Stimulated activated CD4-positive, alpha-beta T cell treated with anti-CD3 and anti-CD28 coated beads, Interleukin-12 subunit alpha, Interleukin-12 subunit beta, amount 100 ng/mL, for 4 hours (primary cell): ENCODE data around the gene PPP1R14C.

ENCODE experiments used
- DNase-seq: peaks from one replicate; pipeline ENCODE4 v3.0.0-alpha.2; 2020

PPP1R14C gene

GRCh38 chr6:150273457-150274309, 130.8 kb downstream of the PPP1R14C start:
- no peak for DNase-seq

DNA sequence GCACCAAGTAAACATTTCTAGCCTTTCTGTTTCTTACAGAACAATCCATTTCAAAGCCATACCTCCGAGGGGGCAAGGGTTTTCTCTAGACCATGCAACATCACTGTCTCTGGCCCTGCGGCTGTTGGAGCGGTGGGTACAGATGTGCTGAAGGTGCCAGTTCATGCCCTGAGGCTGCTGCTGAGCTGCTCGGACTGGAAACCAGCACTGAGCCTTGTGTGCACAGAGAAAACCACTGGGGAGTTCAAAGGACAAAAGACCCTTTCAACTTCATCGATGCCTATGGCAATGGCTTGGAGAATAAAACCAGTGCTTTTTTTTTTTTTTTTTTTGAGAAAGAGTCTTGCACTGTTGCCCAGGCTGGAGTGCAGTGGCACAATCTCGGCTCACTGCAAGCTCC, 132.6 kb downstream of the PPP1R14C start:
- no peak for DNase-seq

- no peak for DNase-seq
Measured at GRCh38 chr6:150276168-150276936, 133.5 kb downstream of the PPP1R14C start.

DNA sequence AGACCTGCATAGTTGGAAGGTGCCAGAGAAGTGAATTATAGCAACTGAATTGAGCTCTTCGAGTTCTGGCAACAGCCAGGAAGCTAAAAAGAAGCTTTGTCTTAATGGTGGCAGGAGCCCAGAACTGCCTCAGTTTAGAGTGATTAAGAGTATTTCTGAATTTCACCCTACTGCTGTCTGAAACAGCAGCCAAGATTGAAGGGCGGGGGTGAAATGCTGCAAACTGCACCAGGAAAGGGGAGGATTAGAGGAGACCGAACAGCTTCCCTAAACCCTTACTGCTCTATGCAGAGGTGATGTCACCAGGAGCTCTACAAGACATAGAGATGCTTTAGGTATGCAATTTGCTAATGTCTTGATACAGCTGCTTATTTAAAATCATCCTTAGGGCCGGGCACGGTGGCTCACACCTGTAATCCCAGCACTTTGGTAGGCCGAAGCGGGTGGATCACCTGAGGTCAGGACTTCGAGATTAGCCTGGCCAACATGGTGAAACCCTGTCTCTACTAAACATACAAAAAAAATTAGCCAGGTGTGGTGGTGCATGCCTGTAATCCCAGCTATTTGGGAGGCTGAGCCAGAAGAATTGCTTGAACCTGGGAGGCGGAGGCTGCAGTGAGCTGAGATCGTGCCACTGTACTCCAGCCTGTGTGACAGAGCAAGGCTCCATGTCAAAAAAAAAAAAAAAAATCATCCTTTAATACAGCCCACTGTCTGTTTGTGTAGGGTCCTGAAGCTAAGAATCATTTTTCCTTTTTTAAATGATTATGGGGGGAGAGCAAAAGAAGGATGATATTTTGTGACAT, 134.3 kb downstream of the PPP1R14C start:
- DNase-seq = no peak

DNA sequence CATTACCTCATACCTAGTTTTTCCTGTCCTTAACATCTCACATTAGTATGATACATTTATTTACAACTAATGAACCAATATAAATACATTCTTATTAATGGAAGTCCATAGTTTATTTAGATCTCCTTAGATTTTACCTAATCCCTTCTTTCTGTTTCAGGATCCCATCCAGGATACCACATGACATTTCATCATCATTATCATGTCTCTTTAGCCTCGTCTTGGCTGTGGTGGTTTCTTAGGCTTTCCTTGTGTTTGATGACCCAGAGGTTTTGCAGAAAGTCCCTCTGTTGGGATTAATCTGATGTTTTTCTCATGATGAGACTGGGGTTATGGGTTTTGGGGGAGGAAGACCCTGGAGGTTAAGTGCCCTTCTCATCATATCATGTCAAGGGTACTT, 136.7 kb downstream of the PPP1R14C start:
- DNase-seq = no peak

DNA sequence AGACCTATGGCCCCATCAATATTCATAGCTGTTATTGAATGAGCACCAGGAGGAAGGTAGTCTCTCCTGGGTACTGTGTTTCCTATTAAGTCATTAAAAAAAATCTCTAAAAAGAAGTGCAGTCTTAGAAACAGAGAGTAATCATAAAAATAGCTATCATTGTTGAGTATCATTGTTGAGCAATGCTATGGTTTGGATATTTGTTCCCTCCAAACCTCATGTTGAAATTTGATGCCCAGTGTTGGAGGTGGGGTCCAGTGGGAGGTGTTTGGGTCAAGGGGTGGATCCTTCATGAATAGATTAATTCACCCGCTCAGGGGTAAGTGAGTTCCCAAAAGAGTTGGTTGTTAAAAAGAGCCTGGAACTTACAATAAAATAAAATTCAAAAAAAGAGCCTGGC, 137.9 kb downstream of the PPP1R14C start:
- DNase-seq = no peak

GRCh38 chr6:150281767-150282166, 138.9 kb downstream of the PPP1R14C start:
- no peak for DNase-seq

DNA sequence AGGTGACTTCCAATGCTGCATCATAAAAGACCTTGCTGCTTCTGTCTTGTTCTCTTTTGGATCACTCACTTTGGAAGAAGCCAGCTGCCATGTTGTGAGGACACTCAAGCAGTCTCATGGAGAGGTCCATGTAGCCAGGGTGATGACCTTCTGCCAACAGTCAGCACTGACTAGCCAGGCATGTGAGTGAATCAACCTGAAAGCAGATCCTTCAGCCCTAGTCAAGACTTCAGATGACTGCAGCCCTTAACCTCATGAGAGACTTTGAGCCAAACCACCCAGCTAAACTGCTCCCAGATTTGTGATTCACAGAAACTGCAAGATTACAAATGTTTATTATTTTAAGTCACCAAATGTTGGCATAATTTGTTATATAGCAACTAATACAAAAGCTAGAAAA, 140.0 kb downstream of the PPP1R14C start:
- no peak for DNase-seq

GRCh38 chr6:150286460-150286859, 143.6 kb downstream of the PPP1R14C start:
- no peak for DNase-seq

- DNase-seq = no peak
Measured at GRCh38 chr6:150286912-150287311, 144.1 kb downstream of the PPP1R14C start.

- DNase-seq = no peak
Measured at GRCh38 chr6:150288456-150288855, 145.6 kb downstream of the PPP1R14C start.

DNA sequence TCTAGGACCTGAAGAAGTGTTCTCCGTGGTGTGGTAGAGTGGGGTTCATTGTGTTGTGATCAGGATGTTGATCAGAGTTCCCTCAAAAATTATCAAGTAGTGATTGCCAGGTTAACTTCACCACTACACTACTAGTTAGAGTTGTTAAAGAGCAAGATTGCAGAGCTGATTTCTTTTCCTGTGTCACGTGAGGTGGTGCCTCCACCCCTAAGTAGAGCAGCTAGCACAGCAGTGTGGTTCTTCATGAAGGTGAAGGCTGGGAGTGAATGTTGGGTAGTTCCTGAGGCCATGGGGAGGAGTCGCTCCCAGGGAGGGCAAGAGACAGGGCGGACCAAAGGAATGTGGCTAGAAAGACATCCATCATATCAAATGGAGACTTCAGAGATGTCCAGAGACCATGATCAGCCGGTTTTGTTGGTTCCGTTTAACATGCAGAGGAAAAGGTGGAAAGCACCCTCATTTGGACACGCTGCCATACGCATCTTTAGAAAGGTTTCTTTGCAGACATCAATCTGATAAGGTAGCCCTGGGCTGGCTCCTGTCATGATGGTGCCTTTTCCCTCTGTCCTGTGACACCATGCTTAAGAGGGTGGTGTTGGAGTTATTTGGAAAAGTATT, 146.7 kb downstream of the PPP1R14C start:
- no peak for DNase-seq

- no peak for DNase-seq
Measured at GRCh38 chr6:150290429-150290828, 147.6 kb downstream of the PPP1R14C start.

GRCh38 chr6:150291968-150292710, 149.3 kb downstream of the PPP1R14C start:
- DNase-seq = no peak

- no peak for DNase-seq
Measured at GRCh38 chr6:150293019-150293418, 150.2 kb downstream of the PPP1R14C start.

- DNase-seq = no peak
Measured at GRCh38 chr6:150293423-150294173, 150.8 kb downstream of the PPP1R14C start.

DNA sequence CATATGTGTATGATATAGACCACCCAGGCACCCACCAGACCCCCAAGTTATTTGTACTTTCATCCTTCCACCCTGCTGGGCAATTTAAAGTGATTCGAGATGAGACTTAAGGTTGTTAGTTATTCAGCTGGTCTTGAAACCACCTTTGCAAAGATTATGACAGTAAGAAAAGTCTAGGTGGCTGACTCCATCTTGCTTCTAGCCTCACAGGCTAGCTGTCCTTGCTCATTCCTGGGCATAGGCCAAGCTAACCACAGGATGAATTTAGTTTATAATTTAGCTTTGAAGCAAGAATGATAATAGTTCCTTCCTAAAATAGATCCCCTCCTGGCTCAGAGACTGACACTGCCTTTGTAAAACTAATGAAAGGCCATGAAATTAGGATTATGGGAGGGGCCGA, 154.0 kb downstream of the PPP1R14C start:
- DNase-seq = no peak

DNA sequence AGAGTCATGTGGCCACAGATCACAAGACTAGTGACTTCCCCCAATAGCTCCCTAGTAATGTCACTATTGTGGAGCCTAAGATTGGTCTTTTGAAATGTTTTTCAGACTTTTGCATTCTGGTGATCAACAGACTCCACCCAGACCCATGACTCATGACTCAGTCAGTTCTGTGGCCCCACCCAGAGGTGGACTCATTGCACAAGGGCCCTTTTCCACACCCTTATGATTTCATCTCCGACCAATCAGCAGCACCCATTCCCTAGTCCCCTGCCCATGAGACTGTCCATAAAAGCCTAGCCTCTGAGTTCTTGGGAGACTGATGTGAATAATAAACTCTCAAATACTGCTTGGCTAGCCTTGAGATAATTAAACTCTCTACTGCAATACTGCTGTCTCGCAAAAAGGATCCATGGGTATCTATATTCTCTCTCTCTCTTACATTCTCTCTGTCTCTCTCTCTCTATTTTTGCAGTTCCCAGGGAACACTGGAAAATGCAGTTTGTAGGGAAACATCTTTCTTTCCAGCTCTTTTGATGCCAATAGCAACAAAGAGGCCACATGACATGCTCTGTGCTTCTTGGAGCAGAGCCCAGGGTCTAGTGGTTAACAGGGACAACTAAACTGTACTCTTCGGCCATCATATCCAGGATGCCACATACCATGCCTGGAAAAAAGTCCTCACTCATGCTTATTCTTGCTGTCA, 154.6 kb downstream of the PPP1R14C start:
- no peak for DNase-seq

GRCh38 chr6:150298030-150298380, 155.2 kb downstream of the PPP1R14C start:
- DNase-seq = no peak

DNA sequence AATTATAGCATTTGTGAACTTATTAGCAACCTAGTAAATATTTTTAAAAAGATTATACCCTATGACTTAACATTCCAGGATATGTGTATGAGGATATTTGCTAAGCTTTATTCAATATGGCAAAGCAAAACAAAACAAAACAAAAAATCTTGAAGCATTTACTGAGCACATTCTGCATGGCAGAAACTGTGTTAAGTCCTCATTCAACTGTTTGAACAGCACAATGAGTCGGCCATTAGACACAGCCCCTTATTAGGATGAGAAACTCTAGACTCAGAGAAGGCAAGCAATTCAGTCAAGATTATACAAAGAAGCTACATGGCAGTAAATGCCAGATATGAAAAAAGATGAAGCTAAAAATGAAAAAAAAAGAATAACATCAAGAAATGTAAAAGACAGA, 155.8 kb downstream of the PPP1R14C start:
- DNase-seq = no peak
